Endothelial cell of umbilical vein (primary cell): ENCODE results near the gene MRPL34. TPM values are rescaled to one million over a fixed set of nuclear protein-coding genes. Genes with fewer than 3 reads are reported as not detected.

Source experiments
- BruUV-seq: library from RNA; stranded (reverse); fragments of 400-500 nt; replicated peaks from 2 replicates; lab custom pipeline; 2021; lab: Mats Ljungman, UMichigan
- CTCF ChIA-PET: fragments of 300-600, 350-600 bp; sonication (Branson Sonifier 250); formaldehyde crosslinking; loops from one replicate; lab custom pipeline; 2021; ENCODE audit warnings: antibody characterized with exemption, inconsistent platforms; lab: Charles Lee
- POLR2A ChIA-PET: fragments of 300-600, 350-600 bp; sonication (Branson Sonifier 250); formaldehyde crosslinking; loops from one replicate; lab custom pipeline; 2021; ENCODE audit warnings: antibody characterized with exemption, inconsistent platforms; lab: Charles Lee
- DNase-seq: peaks from one replicate; pipeline ENCODE4 v3.0.0-alpha.2; 2011; ENCODE audit warnings: low read depth, low spot score
- FAIRE-seq: peaks from 2 replicates; lab custom pipeline; 2011; peaks lifted over from hg19 to GRCh38; lab: Jason Lieb, UNC
- H2AFZ ChIP-seq: 2 replicates; pipeline ENCODE4 v1.6.0; 2012; ENCODE audit warnings: low read depth, low read length, control low read depth, inconsistent platforms
- H3K27ac ChIP-seq: 2 replicates; pipeline ENCODE4 v1.5.1; 2011; ENCODE audit warnings: low read depth, mild to moderate bottlenecking, control low read depth, low read length, moderate library complexity; ENCODE audit not compliant: insufficient read depth
- H3K27me3 ChIP-seq, 2 experiments: 2 replicates each; pipeline versions ENCODE4 v1.6.0 to v1.6.1; 2011; ENCODE audit warnings: low read length in 2 of 2, mixed read lengths in 1 of 2; ENCODE audit not compliant: control insufficient read depth in 2 of 2, insufficient read depth in 2 of 2
- H3K36me3 ChIP-seq, 2 experiments: 2 replicates in 1 of 2; 3 replicates in 1 of 2; pipeline ENCODE4 v1.5.1; 2011; ENCODE audit warnings: low read length in 2 of 2, mild to moderate bottlenecking in 1 of 2, moderate library complexity in 1 of 2; ENCODE audit not compliant: control insufficient read depth in 2 of 2, insufficient read depth in 2 of 2; ENCODE audit errors: extremely low read depth in 1 of 2
- H3K4me1 ChIP-seq: 3 replicates; pipeline ENCODE4 v1.5.1; 2011; ENCODE audit warnings: mild to moderate bottlenecking, low read length; ENCODE audit not compliant: control insufficient read depth, insufficient read depth; ENCODE audit errors: extremely low read depth
- H3K4me2 ChIP-seq: 2 replicates; pipeline ENCODE4 v1.6.1; 2011; ENCODE audit warnings: low read length, control low read depth, mixed read lengths; ENCODE audit not compliant: insufficient read depth
- H3K4me3 ChIP-seq, 3 experiments: fragments of 200-600 bp in 1 of 3; sonication (generic), shearing (Covaris generic) in 1 of 3; replicated peaks in 1 of 3; 2 replicates each; pipeline ENCODE4 v1.5.1; 2011 to 2016; ENCODE audit warnings: control low read depth in 3 of 3, low read length in 3 of 3, mild to moderate bottlenecking in 2 of 3, inconsistent platforms in 1 of 3, low read depth in 1 of 3, moderate library complexity in 1 of 3; ENCODE audit not compliant: insufficient read depth in 1 of 3
- H3K79me2 ChIP-seq: 2 replicates; pipeline ENCODE4 v1.6.0; 2012; ENCODE audit warnings: low read length, inconsistent platforms; ENCODE audit not compliant: control insufficient read depth, insufficient read depth
- H3K9ac ChIP-seq: replicated peaks from 2 replicates; pipeline ENCODE3; 2011; ENCODE audit warnings: low read length, control low read depth; ENCODE audit not compliant: insufficient read depth; ENCODE audit errors: extremely low read depth
- H3K9me1 ChIP-seq: replicated peaks from 3 replicates; pipeline ENCODE4 v1.6.0; 2011; ENCODE audit warnings: mild to moderate bottlenecking, low read length; ENCODE audit not compliant: control insufficient read depth, insufficient read depth; ENCODE audit errors: extremely low read depth
- H3K9me3 ChIP-seq: replicated peaks from 2 replicates; pipeline ENCODE4 v1.5.1; 2012; ENCODE audit warnings: low read length, inconsistent platforms; ENCODE audit not compliant: control insufficient read depth, insufficient read depth
- H4K20me1 ChIP-seq: replicated peaks from 2 replicates; pipeline ENCODE3; 2011; ENCODE audit warnings: mild to moderate bottlenecking, low read length; ENCODE audit not compliant: control insufficient read depth, insufficient read depth; ENCODE audit errors: extremely low read depth
- CTCF ChIP-seq, 2 donors: IDR thresholded peaks; 1 replicate in 1 of 2; 2 replicates in 1 of 2; pipeline ENCODE4 v1.5.1; 2011; ENCODE audit warnings: low read length in 2 of 2, mild to moderate bottlenecking in 2 of 2, moderate library complexity in 2 of 2, control low read depth in 1 of 2, inconsistent platforms in 1 of 2, low read depth in 1 of 2; ENCODE audit not compliant: insufficient read depth in 1 of 2; ENCODE audit errors: extremely low read depth in 1 of 2
- EZH2 ChIP-seq: IDR thresholded peaks from 2 replicates; pipeline ENCODE4 v1.6.1; 2012; ENCODE audit warnings: borderline replicate concordance, low read depth, mild to moderate bottlenecking, moderate library complexity, low read length, inconsistent platforms; ENCODE audit not compliant: severe bottlenecking
- FOS ChIP-seq: IDR thresholded peaks from 2 replicates; pipeline ENCODE4 v1.6.1; 2011; ENCODE audit warnings: mild to moderate bottlenecking, low read length, moderate library complexity, borderline replicate concordance; ENCODE audit not compliant: insufficient read depth
- GATA2 ChIP-seq: IDR thresholded peaks from 2 replicates; pipeline ENCODE4 v1.7.0; 2011; ENCODE audit warnings: low read depth, mild to moderate bottlenecking, moderate library complexity, mixed read lengths, low read length; ENCODE audit not compliant: insufficient read length, insufficient read depth
- JUN ChIP-seq: IDR thresholded peaks from 2 replicates; pipeline ENCODE4 v1.6.1; 2011; ENCODE audit warnings: borderline replicate concordance, low read depth; ENCODE audit not compliant: insufficient read length, insufficient read depth
- MYC ChIP-seq: IDR thresholded peaks from one replicate; pipeline ENCODE4 v1.6.1; 2011; ENCODE audit warnings: mild to moderate bottlenecking, low read depth, low read length
- POLR2A ChIP-seq: IDR thresholded peaks from 2 replicates; pipeline ENCODE4 v1.6.1; 2012; ENCODE audit warnings: low read depth, mild to moderate bottlenecking, control low read depth, low read length
- dilution Hi-C: fragments of 300-500 bp; cut with MboI; formaldehyde crosslinking; loops from one replicate; pipeline ENCODE4 v1.15.0; 2019; ENCODE audit warnings: low sequenced_read_pairs; ENCODE audit not compliant: extremely low pct_ligation_motif_present
- intact Hi-C: fragments of 100-400 bp; cut with micrococcal nuclease; formaldehyde crosslinking; loops from one replicate; pipeline ENCODE4 v1.10.0; 2022
- polyA plus RNA-seq, 4 experiments: library from polyadenylated mRNA; depleted of rRNA in 3 of 4; stranded (reverse) in 3 of 4; unstranded in 1 of 4; fragments of >200 nt; gene quantifications; 2 replicates each; pipeline versions ENCODE4 v1.2.1 to v1.2.3, GENCODE V29; 2011 to 2012; ENCODE audit warnings: missing spikeins in 1 of 4
- total RNA-seq: library from RNA; stranded (reverse); gene quantifications from 2 replicates; pipeline ENCODE4 v1.2.3, GENCODE V29; 2021
- TF ChIP-seq, protein P1 (sequence below): IDR thresholded peaks from 2 replicates; pipeline ENCODE4 v1.6.1; 2011; ENCODE audit not compliant: insufficient read depth, insufficient read length

MRPL34 gene
- total and polyA plus RNA-seq, 2 donors (not counting 3 experiments of a cell fraction or from before 2014, with no cell fraction given) = 45.5 to 55.7 TPM

DNA sequence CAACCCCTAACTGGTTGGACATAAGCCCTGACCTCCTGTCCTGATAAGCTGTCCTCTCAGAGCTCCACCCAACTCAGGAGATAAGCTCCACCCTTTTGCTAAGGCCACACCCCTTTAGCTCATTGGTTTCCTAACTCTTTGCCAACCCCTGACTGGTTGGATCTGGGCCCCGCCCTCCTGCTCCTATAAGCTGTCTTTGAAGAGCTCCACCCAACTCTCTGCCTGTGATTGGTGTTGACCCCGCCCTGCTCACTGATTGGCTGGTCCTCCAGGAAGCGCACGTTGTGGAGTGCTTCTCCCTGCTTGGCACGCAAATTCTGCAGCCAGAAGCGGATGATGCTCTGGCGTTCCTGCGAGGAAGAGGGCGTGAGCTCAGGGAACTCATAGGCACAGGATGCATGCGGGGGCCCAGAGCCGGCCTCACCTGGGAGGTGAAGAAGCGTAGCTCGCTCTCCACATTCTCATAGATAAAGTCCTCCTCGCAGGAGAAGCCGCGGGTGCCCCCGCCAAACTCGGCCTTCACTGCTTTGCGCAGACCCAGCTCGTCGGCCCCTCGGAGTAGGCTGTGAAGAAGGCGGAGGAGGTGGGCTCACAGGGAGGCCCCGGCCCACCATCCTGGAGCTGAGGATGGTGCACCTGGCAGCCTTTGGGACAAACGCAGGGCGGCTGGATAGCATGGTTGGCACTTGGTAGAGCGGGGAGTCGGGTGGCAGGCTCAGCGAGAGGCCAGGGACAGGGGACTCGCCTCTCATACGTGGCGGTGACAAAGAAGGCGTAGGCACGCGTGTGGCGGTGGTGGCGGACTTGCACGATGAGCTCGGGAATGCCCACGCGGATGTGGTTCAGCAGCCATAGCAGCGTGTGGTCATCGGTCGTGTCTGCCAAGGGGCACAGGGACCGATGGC, 27.3 kb downstream of the MRPL34 start:
- intact Hi-C loops = no loop called here
- no peaks in the 10 kb centered on the region for H3K9me1 ChIP-seq
- H4K20me1 ChIP-seq = no peaks in the 10 kb centered on the region
- no peaks in the 10 kb centered on the region for H3K36me3 ChIP-seq
- no peak overlapping the region for H3K9ac ChIP-seq
- H2AFZ ChIP-seq = no peak overlapping the region
- H3K4me3 ChIP-seq = no peak overlapping the region
- peak; percentile 45 for DNase-seq
- ChIA-PET CTCF (interaction anchor here (0.6 to 2.5 kb wide), 3 partner anchors 28 to 53 kb away, joined by 3 to 12 read pairs (median 4); partner anchors contain the start of gene MRPL34), POLR2A (interaction anchor here (0.5 kb wide), 1 partner anchor 663 kb away, joined by 4 read pairs; no protein-coding TSS in a partner anchor)
- TF ChIP-seq, protein P1, sequence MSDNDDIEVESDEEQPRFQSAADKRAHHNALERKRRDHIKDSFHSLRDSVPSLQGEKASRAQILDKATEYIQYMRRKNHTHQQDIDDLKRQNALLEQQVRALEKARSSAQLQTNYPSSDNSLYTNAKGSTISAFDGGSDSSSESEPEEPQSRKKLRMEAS = no peak
- no peak for TF ChIP-seq GATA2
- TF ChIP-seq JUN = no peak
- no peak for TF ChIP-seq FOS
- no peak for TF ChIP-seq EZH2
- TF ChIP-seq MYC = no peak
- TF ChIP-seq POLR2A = no peak
- TF ChIP-seq CTCF (IDR thresholded peaks at IDR 0.05; ENCODE audit: extremely low read depth in 1 of 2, insufficient read depth in 1 of 2, low read depth in 1 of 2, low read length in 2 of 2) = no peak
- no peaks in the 10 kb centered on the region for H3K79me2 ChIP-seq
- peaks cover 4 to 19% of the 10 kb centered on the region in 2 experiments for H3K27me3 ChIP-seq
- no peak overlapping the region for H3K4me2 ChIP-seq
- FAIRE-seq = no peak
- no peak overlapping the region for H3K27ac ChIP-seq
- peaks cover 20% of the 10 kb centered on the region for H3K4me1 ChIP-seq
- BruUV-seq = no TSS peak
- dilution Hi-C loops = no loop called here
- no peaks in the 10 kb centered on the region for H3K9me3 ChIP-seq
